Left lung (tissue), 10 donors: ENCODE measurements around the gene CNTNAP1. TPM values are rescaled to one million over a fixed set of nuclear protein-coding genes. Genes with fewer than 3 reads are reported as not detected.
A peak's percentile ranks its signal among the peaks of the same experiment; 100 is the strongest.

Experiments used
- ATAC-seq: fragments of 200-7000 bp; cut with Tn5 transposase; one replicate; pipeline ENCODE4 v1.9.1; 2020; ENCODE audit warnings: moderate library complexity
- DNase-seq, 4 donors: peaks; one replicate each; pipeline ENCODE4 v3.0.0-alpha.2; 2013 to 2020
- H3K27ac ChIP-seq, 2 donors: fragments of 200-600 bp; sonication (generic) in 1 of 2; one replicate each; pipeline versions ENCODE4 v1.5.0 to v1.8.0; 2020 to 2021
- H3K27me3 ChIP-seq, 2 donors: fragments of 200-600 bp; sonication (generic) in 1 of 2; one replicate each; pipeline versions ENCODE4 v1.5.0 to v1.8.0; 2020 to 2021
- H3K36me3 ChIP-seq, 2 donors: fragments of 200-600 bp; sonication (generic) in 1 of 2; one replicate each; pipeline versions ENCODE4 v1.5.0 to v1.8.0; 2020 to 2021
- H3K4me1 ChIP-seq, 2 donors: fragments of 200-600 bp; one replicate each; pipeline ENCODE4 v1.8.0; 2021
- H3K4me3 ChIP-seq, 2 donors: fragments of 200-600 bp; sonication (generic) in 1 of 2; one replicate each; pipeline versions ENCODE4 v1.5.0 to v1.8.0; 2020 to 2021; ENCODE audit warnings: mild to moderate bottlenecking in 1 of 2
- H3K9me3 ChIP-seq, 2 donors: fragments of 200-600 bp; sonication (generic) in 1 of 2; one replicate each; pipeline versions ENCODE4 v1.5.0 to v1.8.0; 2020 to 2021
- intact Hi-C, 2 donors: fragments of 100-400 bp; cut with DNase I; formaldehyde crosslinking; loops; one replicate each; pipeline versions ENCODE4 v1.11.2 to v1.14.2; 2022
- polyA plus RNA-seq, 6 donors: library from polyadenylated mRNA; unstranded; fragments of 120-200 nt; gene quantifications; one replicate each; pipeline ENCODE4 v1.2.1, GENCODE V29; 2013; ENCODE audit not compliant: insufficient read length in 6 of 6
- total RNA-seq, 2 donors: library from RNA; stranded (reverse); fragmentation: NEBNext Ultra II Directional; extraction: Animal tissue kit (Norgen Biotek cat#: 25700); gene quantifications; one replicate each; pipeline ENCODE4 v1.2.1, GENCODE V29; 2021
- TF ChIP-seq, protein P1 (sequence below), 2 donors: fragments of 200-600 bp; sonication (generic) in 1 of 2; IDR thresholded peaks; one replicate each; pipeline versions ENCODE4 v1.5.0 to v1.8.0; 2021; ENCODE audit warnings: antibody characterized with exemption in 2 of 2
- donor health status: DM: no; HTN: yes; CAD: no.
- donor health status: DM: no; HTN: no; CAD: no.

Gene CNTNAP1
- total and polyA plus RNA-seq, 8 donors, result 7.3 to 15.6 (median 11.2) TPM

DNA sequence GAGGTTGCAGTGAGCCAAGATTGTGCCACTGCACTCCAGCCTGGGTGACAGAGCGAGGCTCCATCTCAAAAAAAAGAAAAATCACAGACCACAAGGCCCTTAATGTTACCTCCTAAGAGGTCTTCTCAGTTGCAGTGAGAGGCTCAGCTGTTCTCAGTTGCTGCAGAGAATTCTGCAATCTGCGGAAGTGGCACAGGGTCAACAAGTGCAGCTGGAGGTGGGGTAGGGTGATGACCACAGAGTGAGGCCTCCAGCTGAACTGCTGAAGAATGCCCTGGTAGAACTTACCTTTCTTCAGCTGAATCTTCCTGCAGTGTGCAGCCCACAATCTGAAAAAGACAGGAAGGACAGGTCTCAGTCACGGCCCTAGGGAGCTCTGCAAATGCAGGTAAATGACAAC is 26.3 kb downstream of the CNTNAP1 start:
- no peak for ATAC-seq
- Histone ChIP-seq H3K4me1 (no peaks in the 10 kb centered on the region), H3K36me3 (peaks cover 0 to 100% of the 10 kb centered on the region in 2 donors), H3K9me3 (no peaks in the 10 kb centered on the region), H3K27ac (no peak overlapping the region), H3K4me3 (no peak overlapping the region), H3K27me3 (no peaks in the 10 kb centered on the region)
- no peak for DNase-seq
- intact Hi-C loops, result no loop called here
- TF ChIP-seq, protein P1, sequence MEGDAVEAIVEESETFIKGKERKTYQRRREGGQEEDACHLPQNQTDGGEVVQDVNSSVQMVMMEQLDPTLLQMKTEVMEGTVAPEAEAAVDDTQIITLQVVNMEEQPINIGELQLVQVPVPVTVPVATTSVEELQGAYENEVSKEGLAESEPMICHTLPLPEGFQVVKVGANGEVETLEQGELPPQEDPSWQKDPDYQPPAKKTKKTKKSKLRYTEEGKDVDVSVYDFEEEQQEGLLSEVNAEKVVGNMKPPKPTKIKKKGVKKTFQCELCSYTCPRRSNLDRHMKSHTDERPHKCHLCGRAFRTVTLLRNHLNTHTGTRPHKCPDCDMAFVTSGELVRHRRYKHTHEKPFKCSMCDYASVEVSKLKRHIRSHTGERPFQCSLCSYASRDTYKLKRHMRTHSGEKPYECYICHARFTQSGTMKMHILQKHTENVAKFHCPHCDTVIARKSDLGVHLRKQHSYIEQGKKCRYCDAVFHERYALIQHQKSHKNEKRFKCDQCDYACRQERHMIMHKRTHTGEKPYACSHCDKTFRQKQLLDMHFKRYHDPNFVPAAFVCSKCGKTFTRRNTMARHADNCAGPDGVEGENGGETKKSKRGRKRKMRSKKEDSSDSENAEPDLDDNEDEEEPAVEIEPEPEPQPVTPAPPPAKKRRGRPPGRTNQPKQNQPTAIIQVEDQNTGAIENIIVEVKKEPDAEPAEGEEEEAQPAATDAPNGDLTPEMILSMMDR (IDR thresholded peaks at IDR 0.05), result no peak

DNA sequence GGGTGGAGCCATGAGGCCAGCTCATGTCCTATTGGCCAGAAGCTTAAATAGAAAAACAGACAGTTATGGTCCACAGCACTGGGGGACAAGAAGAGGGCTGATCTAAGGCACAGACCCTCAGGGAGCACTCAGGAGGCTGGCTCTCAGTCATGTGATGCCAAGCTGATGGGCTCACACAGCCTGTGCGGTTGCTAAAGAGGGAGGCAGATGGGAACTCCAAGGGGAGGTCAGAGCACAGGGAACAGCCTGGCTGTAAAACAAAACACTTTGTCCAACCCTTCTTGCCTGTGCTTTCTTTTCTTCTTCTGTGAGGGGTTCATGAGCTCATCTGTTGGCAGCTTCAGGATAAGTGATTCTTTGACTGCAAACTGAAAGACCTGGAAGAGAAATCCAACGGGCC is 27.2 kb downstream of the CNTNAP1 start:
- DNase-seq, result no peak
- H3K9me3 ChIP-seq, result no peaks in the 10 kb centered on the region
- H3K4me1 ChIP-seq, result no peaks in the 10 kb centered on the region
- H3K36me3 ChIP-seq, result peaks cover 0 to 100% of the 10 kb centered on the region in 2 donors
- H3K27me3 ChIP-seq, result no peaks in the 10 kb centered on the region
- H3K27ac ChIP-seq, result no peak overlapping the region
- intact Hi-C loops, result no loop called here
- TF ChIP-seq, protein P1 (IDR thresholded peaks at IDR 0.05), result no peak
- ATAC-seq, result no peak
- H3K4me3 ChIP-seq, result no peak overlapping the region

DNA sequence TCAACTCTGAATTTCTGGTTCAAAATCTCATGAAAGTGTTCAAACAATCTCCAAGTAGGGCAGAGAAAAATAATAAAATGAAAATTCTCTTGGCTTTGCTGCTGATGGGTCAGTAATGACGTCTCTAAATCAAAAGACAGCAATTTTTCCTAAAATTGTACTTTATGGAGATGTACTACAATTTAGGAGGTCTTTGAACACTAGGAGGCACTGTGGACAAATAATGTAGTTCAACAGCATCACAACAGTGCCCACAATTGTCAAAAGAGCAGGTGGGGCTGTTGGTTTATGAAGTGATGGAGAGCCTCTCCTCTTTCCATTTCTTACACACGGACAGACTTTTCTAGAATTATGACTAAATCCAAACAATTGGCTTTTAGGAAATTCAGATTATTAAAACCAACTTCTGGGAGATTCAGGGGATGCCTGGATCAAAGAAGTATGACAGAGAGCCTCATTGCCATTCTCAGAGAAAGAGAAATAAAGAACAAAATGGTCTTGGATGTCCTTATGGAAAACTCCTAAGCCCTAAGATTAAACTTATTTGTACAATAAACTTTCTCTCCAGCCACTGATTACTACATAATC is 38.8 kb downstream of the CNTNAP1 start:
- ATAC-seq (peak; percentile 93), DNase-seq (peak in 2 of 4 donors; percentile 52 to 80)
- no peaks in the 10 kb centered on the region for H3K27me3 ChIP-seq
- peaks cover 0 to 8% of the 10 kb centered on the region in 2 donors for H3K4me1 ChIP-seq
- no peak overlapping the region for H3K27ac ChIP-seq
- TF ChIP-seq, protein P1 (IDR thresholded peaks at IDR 0.05), result peak; percentile 58 to 60
- intact Hi-C loops, result loop anchor here in 1 of 2 donors (5.0 kb wide), 2 partner anchors 41 to 101 kb away; partner anchors contain the start of genes BECN1 and RAMP2
- no peak overlapping the region for H3K4me3 ChIP-seq
- peaks cover 0 to 100% of the 10 kb centered on the region in 2 donors for H3K36me3 ChIP-seq
- H3K9me3 ChIP-seq, result no peaks in the 10 kb centered on the region

DNA sequence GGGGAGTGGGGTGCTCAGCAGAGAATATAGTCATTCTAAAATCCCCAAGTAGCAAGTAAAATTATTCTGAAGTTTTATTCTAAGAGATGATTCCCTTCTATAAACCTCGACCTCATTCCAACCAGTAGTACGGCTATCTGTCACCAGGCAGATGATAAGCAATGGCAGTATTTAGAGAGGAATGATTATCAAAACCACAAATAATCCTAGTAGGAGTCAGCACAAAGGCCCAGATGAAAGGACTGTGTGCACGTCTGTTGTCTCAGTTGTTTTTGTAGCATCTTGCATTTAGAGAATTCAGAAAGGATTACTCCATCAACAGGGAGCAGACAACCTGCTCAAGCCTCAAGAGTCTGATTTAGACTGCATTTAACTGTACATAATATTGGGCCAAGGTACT is 41.3 kb downstream of the CNTNAP1 start:
- DNase-seq, result no peak
- H3K27ac ChIP-seq, result no peak overlapping the region
- peaks cover 0 to 8% of the 10 kb centered on the region in 2 donors for H3K4me1 ChIP-seq
- H3K36me3 ChIP-seq, result peaks cover 0 to 100% of the 10 kb centered on the region in 2 donors
- no peak overlapping the region for H3K4me3 ChIP-seq
- ATAC-seq, result no peak
- intact Hi-C loops, result loop anchor here in 1 of 2 donors (5.0 kb wide), 2 partner anchors 39 to 99 kb away; partner anchors contain the start of genes BECN1 and RAMP2
- no peaks in the 10 kb centered on the region for H3K9me3 ChIP-seq
- TF ChIP-seq, protein P1 (IDR thresholded peaks at IDR 0.05), result no peak
- no peaks in the 10 kb centered on the region for H3K27me3 ChIP-seq

DNA sequence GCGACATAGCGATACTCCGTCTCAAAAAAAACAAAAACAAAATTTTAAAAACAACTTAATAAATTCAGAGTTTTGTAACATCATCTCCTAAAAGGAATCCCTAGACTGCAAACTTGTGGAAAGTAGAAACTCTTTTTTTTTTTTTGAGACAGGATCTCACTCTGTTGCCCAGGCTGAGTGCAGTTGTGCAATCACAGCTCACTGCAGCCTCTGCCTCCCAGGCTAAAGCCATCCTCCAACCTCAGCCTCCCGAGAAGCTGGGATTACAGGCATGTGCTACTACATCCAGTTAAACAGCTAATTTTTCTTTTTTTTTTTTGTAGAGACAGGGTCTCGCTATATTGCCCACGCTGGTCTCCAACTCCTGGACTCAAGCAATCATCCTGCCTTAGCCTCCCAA is 42.8 kb downstream of the CNTNAP1 start:
- Histone ChIP-seq H3K4me1 (no peaks in the 10 kb centered on the region), H3K27me3 (no peaks in the 10 kb centered on the region), H3K4me3 (no peak overlapping the region), H3K36me3 (peaks cover 0 to 100% of the 10 kb centered on the region in 2 donors), H3K27ac (no peak overlapping the region), H3K9me3 (no peaks in the 10 kb centered on the region)
- intact Hi-C loops, result no loop called here
- DNase-seq (no peak), ATAC-seq (no peak)
- TF ChIP-seq, protein P1 (IDR thresholded peaks at IDR 0.05), result no peak
